ENCODE results near the gene VGLL4. TPM values are rescaled to one million over a fixed set of nuclear protein-coding genes. Genes with fewer than 3 reads are reported as not detected.

The VGLL4 gene
- total RNA-seq, 1 donor from 2014 or later, result 45.5 TPM

- peaks cover 22% of the 10 kb centered on the region for H3K4me1 ChIP-seq
- DNase-seq (no peak), ATAC-seq (no peak)
- H3K9me3 ChIP-seq, result no peaks in the 10 kb centered on the region
- H3K27ac ChIP-seq, result no peak overlapping the region
- H3K4me3 ChIP-seq, result no peak overlapping the region
- intact Hi-C loops (cut with DNase I), result no loop called here
- H3K36me3 ChIP-seq, result peaks cover 4% of the 10 kb centered on the region
- H3K27me3 ChIP-seq (ENCODE audit: low read depth), result no peaks in the 10 kb centered on the region
- TF ChIP-seq, protein P1, sequence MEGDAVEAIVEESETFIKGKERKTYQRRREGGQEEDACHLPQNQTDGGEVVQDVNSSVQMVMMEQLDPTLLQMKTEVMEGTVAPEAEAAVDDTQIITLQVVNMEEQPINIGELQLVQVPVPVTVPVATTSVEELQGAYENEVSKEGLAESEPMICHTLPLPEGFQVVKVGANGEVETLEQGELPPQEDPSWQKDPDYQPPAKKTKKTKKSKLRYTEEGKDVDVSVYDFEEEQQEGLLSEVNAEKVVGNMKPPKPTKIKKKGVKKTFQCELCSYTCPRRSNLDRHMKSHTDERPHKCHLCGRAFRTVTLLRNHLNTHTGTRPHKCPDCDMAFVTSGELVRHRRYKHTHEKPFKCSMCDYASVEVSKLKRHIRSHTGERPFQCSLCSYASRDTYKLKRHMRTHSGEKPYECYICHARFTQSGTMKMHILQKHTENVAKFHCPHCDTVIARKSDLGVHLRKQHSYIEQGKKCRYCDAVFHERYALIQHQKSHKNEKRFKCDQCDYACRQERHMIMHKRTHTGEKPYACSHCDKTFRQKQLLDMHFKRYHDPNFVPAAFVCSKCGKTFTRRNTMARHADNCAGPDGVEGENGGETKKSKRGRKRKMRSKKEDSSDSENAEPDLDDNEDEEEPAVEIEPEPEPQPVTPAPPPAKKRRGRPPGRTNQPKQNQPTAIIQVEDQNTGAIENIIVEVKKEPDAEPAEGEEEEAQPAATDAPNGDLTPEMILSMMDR (IDR thresholded peaks at IDR 0.05), result no peak
Measured at GRCh38 chr3:11665331-11665730, 21.6 kb upstream of the VGLL4 start.

DNA sequence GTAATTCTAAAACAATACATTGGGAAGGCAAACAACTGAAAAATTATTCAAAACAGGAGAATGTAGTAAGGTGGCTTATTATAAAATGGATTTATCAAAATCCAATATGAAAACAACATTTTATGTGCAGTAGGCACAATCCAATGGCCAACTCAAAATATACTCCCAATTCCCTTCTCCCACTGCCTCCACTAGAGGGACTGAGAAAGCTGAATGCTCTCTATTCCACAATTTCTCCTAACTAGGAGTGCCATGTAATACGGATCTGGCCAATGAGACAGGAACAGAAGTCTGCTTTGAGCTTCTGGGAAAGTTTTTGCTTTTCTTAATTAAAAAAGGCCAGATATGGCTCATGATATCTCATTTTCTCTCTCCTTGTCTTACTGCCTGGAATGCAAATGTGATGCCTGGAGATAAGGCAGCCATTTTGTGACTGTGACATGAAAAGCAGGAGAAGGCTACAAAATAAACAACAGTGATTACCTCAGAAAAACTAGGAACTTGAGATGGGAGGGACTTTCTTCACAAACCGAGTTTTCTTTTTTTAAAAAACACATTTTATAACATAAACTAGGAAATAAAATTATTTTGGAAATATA lies 18.8 kb upstream of the VGLL4 start:
- no peaks in the 10 kb centered on the region for H3K27me3 ChIP-seq (ENCODE audit: low read depth)
- TF ChIP-seq, protein P1 (IDR thresholded peaks at IDR 0.05), result no peak
- no peaks in the 10 kb centered on the region for H3K9me3 ChIP-seq
- no peak overlapping the region for H3K27ac ChIP-seq
- intact Hi-C loops (cut with DNase I), result loop anchor here (5.0 kb wide), 1 partner anchor 290 kb away; no protein-coding TSS in a partner anchor
- no peak for DNase-seq
- ATAC-seq, result no peak
- H3K36me3 ChIP-seq, result no peaks in the 10 kb centered on the region
- H3K4me3 ChIP-seq, result no peak overlapping the region
- H3K4me1 ChIP-seq, result peaks cover 16% of the 10 kb centered on the region

GRCh38 chr3:11661827-11662226 lies 18.1 kb upstream of the VGLL4 start:
- Histone ChIP-seq H3K36me3 (no peaks in the 10 kb centered on the region), H3K9me3 (no peaks in the 10 kb centered on the region), H3K4me1 (peaks cover 16% of the 10 kb centered on the region), H3K4me3 (no peak overlapping the region), H3K27me3 (ENCODE audit: low read depth) (no peaks in the 10 kb centered on the region), H3K27ac (no peak overlapping the region)
- intact Hi-C loops (cut with DNase I), result loop anchor here (5.0 kb wide), 1 partner anchor 290 kb away; no protein-coding TSS in a partner anchor
- no peak for DNase-seq
- ATAC-seq, result no peak
- TF ChIP-seq, protein P1 (IDR thresholded peaks at IDR 0.05), result no peak

DNA sequence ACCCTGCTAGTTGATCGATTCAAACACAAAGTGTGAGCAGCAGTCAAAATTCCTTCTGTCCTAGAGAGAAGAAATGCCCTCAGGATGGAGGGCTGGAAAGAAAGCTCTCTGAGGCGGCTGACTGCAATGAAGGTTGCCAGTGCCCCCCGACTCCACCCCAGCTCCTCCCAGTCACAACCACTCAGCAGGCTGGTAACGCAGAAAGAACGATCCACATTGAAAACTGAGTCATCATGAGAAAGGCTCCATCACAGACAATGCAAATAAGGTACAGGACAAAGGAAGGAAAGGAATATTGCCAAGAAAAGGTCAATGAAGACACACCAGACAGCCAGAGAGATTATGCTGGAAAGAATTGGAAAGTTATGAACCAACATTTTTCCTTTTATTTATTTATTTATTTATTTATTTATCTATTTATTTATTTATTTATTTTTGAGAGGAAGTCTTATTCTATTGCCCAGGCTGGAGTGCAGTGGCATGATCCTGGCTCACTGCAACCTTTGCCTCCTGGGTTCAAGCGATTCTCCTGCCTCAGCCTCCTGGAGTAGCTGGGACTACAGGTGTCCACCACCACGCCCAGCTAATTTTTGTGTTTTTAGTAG lies 17.4 kb upstream of the VGLL4 start:
- DNase-seq (no peak), ATAC-seq (no peak)
- Histone ChIP-seq H3K9me3 (no peaks in the 10 kb centered on the region), H3K36me3 (no peaks in the 10 kb centered on the region), H3K27ac (no peak overlapping the region), H3K27me3 (ENCODE audit: low read depth) (no peaks in the 10 kb centered on the region), H3K4me3 (no peak overlapping the region), H3K4me1 (peaks cover 16% of the 10 kb centered on the region)
- TF ChIP-seq, protein P1 (IDR thresholded peaks at IDR 0.05), result no peak
- intact Hi-C loops (cut with DNase I), result loop anchor here (5.0 kb wide), 1 partner anchor 289 kb away; no protein-coding TSS in a partner anchor

DNA sequence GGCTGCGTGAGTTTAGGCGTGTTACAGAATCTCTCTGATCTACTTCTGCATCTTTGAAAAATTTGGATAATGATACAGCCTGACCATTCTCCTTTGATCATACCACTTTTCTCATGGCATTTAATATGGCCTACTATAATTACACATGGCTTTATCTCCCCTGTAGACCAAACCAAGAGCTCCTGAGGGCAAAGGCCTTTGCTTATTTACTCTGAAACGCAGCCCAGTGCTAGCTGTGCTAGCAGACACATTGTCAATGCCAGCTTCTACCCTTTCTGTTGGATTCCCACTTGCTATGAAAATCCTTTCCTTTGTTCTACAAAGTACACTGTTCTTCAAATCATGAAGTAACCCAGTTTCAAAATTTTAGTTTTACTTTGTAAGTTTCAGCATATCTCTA lies 16.5 kb upstream of the VGLL4 start:
- TF ChIP-seq, protein P1 (IDR thresholded peaks at IDR 0.05), result no peak
- no peak for ATAC-seq
- no peak overlapping the region for H3K4me3 ChIP-seq
- DNase-seq, result no peak
- no peaks in the 10 kb centered on the region for H3K27me3 ChIP-seq (ENCODE audit: low read depth)
- no peaks in the 10 kb centered on the region for H3K9me3 ChIP-seq
- intact Hi-C loops (cut with DNase I), result loop anchor here (5.0 kb wide), 1 partner anchor 288 kb away; no protein-coding TSS in a partner anchor
- H3K27ac ChIP-seq, result no peak overlapping the region
- peaks cover 16% of the 10 kb centered on the region for H3K4me1 ChIP-seq
- H3K36me3 ChIP-seq, result no peaks in the 10 kb centered on the region
